ENCODE measurements around the gene PELI3.

Gene PELI3

DNA sequence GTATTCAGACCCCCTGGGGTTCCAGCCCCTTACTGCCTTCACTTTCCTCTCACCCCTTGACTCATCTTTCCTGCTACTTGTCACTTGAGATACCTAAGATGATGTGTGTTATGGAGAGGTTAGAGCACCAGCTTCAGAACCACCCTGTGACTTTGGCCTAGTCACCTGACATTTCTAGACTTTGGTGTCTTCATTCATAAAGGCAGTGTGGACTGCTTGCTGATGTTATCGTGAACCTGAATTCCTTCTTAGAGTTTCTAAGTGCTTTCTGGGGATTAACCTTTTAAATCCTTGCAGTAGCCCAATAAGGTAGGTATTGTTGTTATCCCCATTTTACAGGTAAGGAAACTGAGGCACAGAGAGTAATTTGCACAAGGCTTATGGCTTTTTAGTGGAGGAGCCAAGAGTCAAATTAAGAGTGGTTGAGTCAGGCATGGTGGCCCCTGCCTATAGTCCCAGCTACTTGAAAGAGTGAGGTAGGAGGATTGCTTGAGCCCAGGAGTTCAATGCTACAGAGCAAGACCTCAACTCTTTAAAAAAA lies 38.6 kb downstream of the PELI3 start:
- ATAC-seq (no peak), DNase-seq (no peak)

GRCh38 chr11:66509131-66509561 lies 42.4 kb downstream of the PELI3 start:
- no peak for ATAC-seq

GRCh38 chr11:66510271-66510989 lies 43.7 kb downstream of the PELI3 start, which contains the start of gene BBS1:
Gene BBS1, plus strand, starts transcription at chr11:66510635. Its CDS starts 25 bp downstream, at chr11:66510660.
- DNase-seq (peak; percentile 88), ATAC-seq (peak; percentile 96)

More at GRCh38 chr11:66509131-66509561, 42.4 kb downstream of the PELI3 start:
- no peak for DNase-seq

DNA sequence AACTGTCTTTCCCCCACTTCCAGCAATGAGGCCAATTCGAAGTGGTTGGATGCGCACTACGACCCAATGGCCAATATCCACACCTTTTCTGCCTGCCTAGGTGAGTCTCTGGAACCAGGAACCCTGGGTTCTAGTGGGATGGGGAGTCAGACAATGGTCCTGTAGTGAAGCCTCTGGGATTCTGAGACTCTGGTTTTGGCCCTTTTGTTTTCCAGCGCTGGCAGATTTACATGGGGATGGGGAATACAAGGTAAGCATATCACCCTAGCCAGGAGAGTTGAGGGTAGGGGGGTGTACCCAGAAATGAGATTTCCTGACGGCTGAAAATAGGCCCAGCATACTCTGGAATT lies 44.3 kb downstream of the PELI3 start:
- DNase-seq (no peak), ATAC-seq (no peak)

- ATAC-seq (no peak), DNase-seq (no peak)
Observed at GRCh38 chr11:66523611-66524010, 56.9 kb downstream of the PELI3 start.

- no peak for DNase-seq
- ATAC-seq: no peak
Observed at GRCh38 chr11:66524304-66525040, 57.8 kb downstream of the PELI3 start.

Data from stimulated activated naive CD8-positive, alpha-beta T cell treated with anti-CD3 and anti-CD28 coated beads, Interleukin-15, Interleukin-2, amounts not matched to agents 100 U/mL and 50 U/mL, for 24 hours (primary cell).